AG04450 (cell line): ENCODE results near the gene B3GALT4. TPM values are rescaled to one million over a fixed set of nuclear protein-coding genes. Genes with fewer than 3 reads are reported as not detected.

Experiments
- CTCF ChIA-PET: fragments of 300-600, 350-600 bp; formaldehyde crosslinking; extraction: SDS; loops from one replicate; lab custom pipeline; 2022; ENCODE audit warnings: antibody characterized with exemption, inconsistent platforms; lab: Charles Lee
- POLR2A ChIA-PET: fragments of 350-600 bp; formaldehyde crosslinking; extraction: SDS; loops from one replicate; lab custom pipeline; 2021; ENCODE audit warnings: antibody characterized with exemption, inconsistent platforms; lab: Yijun Ruan, JAX
- DNase-seq: peaks from one replicate; pipeline ENCODE4 v3.0.0-alpha.2; 2011; ENCODE audit warnings: low read depth, low spot score
- H3K27ac ChIP-seq: one replicate; pipeline ENCODE4 v1.5.1; 2012; ENCODE audit warnings: low read depth, low read length, control low read depth
- H3K27me3 ChIP-seq: one replicate; pipeline ENCODE4 v1.6.0; 2012; ENCODE audit warnings: low read length; ENCODE audit not compliant: control insufficient read depth, insufficient read depth
- H3K4me3 ChIP-seq: 2 replicates; pipeline ENCODE4 v1.5.1; 2011; ENCODE audit warnings: mild to moderate bottlenecking, low read depth, low read length, control low read depth
- H3K9me3 ChIP-seq: 2 replicates; pipeline ENCODE4 v1.5.1; 2012; ENCODE audit warnings: low read length; ENCODE audit not compliant: control insufficient read depth, insufficient read depth
- CTCF ChIP-seq: IDR thresholded peaks from 2 replicates; pipeline ENCODE4 v1.5.1; 2011; ENCODE audit warnings: low read depth, low read length, control low read depth, inconsistent platforms
- polyA plus RNA-seq: library from polyadenylated mRNA; depleted of rRNA; stranded (reverse); fragments of >200 nt; gene quantifications from 2 replicates; pipeline ENCODE4 v1.2.3, GENCODE V29; 2011

Gene B3GALT4
- polyA plus RNA-seq, 1 experiment, result 1.1 TPM

- ChIA-PET POLR2A (no interaction called here), CTCF (no interaction called here)
- DNase-seq, result no peak
- TF ChIP-seq CTCF, result no peak
- Histone ChIP-seq H3K9me3 (no peaks in the 10 kb centered on the region), H3K4me3 (no peak overlapping the region), H3K27ac (no peak overlapping the region), H3K27me3 (peaks cover 20% of the 10 kb centered on the region)
Observed at GRCh38 chr6:33241968-33242367, 35.0 kb upstream of the B3GALT4 start.

GRCh38 chr6:33243476-33243875, 33.4 kb upstream of the B3GALT4 start:
- TF ChIP-seq CTCF, result no peak
- Histone ChIP-seq H3K9me3 (no peaks in the 10 kb centered on the region), H3K27ac (no peak overlapping the region), H3K27me3 (peaks cover 14% of the 10 kb centered on the region), H3K4me3 (no peak overlapping the region)
- CTCF ChIA-PET, result no interaction called here
- POLR2A ChIA-PET, result interaction anchor here (0.7 kb wide), 2 partner anchors 259 to 272 kb away, joined by 4 read pairs; no protein-coding TSS in a partner anchor
- DNase-seq, result no peak

- TF ChIP-seq CTCF, result peak; percentile 92
- ChIA-PET POLR2A (interaction anchor here (0.7 to 3.7 kb wide), 8 partner anchors 12 to 362 kb away, joined by 3 to 52 read pairs (median 8); partner anchors contain the start of genes B3GALT4, HSD17B8, RING1 and RPS18), CTCF (interaction anchor here (0.6 to 4.7 kb wide), 44 partner anchors 8 to 409 kb away, joined by 3 to 72 read pairs (median 4); partner anchors contain the start of genes COL11A2, HLA-DMA, PSMB9 and RING1)
- Histone ChIP-seq H3K9me3 (no peaks in the 10 kb centered on the region), H3K27ac (peak overlapping the region; percentile 97), H3K27me3 (peaks cover 2% of the 10 kb centered on the region), H3K4me3 (peak overlapping the region; percentile 67)
- peak; percentile 66 for DNase-seq
Observed at GRCh38 chr6:33247977-33248642, 28.8 kb upstream of the B3GALT4 start.

- Histone ChIP-seq H3K4me3 (peak overlapping the region; percentile 67), H3K27me3 (peaks cover 2% of the 10 kb centered on the region), H3K27ac (peak overlapping the region; percentile 97), H3K9me3 (no peaks in the 10 kb centered on the region)
- ChIA-PET CTCF (interaction anchor here (0.6 to 4.7 kb wide), 30 partner anchors 13 to 410 kb away, joined by 3 to 72 read pairs (median 5); partner anchors contain the start of genes HLA-DMA, RING1 and TAP2), POLR2A (interaction anchor here (0.7 to 3.7 kb wide), 7 partner anchors 12 to 362 kb away, joined by 3 to 52 read pairs (median 10); partner anchors contain the start of genes B3GALT4, HSD17B8, RING1 and RPS18)
- TF ChIP-seq CTCF, result no peak
- DNase-seq, result no peak
Observed at GRCh38 chr6:33248643-33248931, 28.3 kb upstream of the B3GALT4 start.
